MM.1S (cell line): ENCODE measurements around the gene SLC2A11.

Source experiments
- EZH2 ChIP-seq: fragments of 300-600 bp; sonication (generic); optimal IDR thresholded peaks from 2 replicates; pipeline ENCODE3; 2017; ENCODE audit warnings: low read depth, mild to moderate bottlenecking, antibody characterized with exemption, low read length, mixed read lengths
- TF ChIP-seq, protein P1 (sequence below): fragments of 300-600 bp; sonication (generic); IDR thresholded peaks from 2 replicates; pipeline ENCODE4 v1.5.1; 2016; ENCODE audit warnings: antibody characterized with exemption, low read length, mixed read lengths

GRCh38 chr22:23840026-23840425 is 17.6 kb upstream of the SLC2A11 start:
- TF ChIP-seq, protein P1, sequence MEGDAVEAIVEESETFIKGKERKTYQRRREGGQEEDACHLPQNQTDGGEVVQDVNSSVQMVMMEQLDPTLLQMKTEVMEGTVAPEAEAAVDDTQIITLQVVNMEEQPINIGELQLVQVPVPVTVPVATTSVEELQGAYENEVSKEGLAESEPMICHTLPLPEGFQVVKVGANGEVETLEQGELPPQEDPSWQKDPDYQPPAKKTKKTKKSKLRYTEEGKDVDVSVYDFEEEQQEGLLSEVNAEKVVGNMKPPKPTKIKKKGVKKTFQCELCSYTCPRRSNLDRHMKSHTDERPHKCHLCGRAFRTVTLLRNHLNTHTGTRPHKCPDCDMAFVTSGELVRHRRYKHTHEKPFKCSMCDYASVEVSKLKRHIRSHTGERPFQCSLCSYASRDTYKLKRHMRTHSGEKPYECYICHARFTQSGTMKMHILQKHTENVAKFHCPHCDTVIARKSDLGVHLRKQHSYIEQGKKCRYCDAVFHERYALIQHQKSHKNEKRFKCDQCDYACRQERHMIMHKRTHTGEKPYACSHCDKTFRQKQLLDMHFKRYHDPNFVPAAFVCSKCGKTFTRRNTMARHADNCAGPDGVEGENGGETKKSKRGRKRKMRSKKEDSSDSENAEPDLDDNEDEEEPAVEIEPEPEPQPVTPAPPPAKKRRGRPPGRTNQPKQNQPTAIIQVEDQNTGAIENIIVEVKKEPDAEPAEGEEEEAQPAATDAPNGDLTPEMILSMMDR = no peak
- no peak for TF ChIP-seq EZH2
